T-cell (primary cell): ENCODE data around the gene XAGE3. TPM values are rescaled to one million over a fixed set of nuclear protein-coding genes. Genes with fewer than 3 reads are reported as not detected.
"Not testable (repeated sequence)": the region's sequence is repeated elsewhere in the genome, so short reads cannot be mapped to it uniquely, and the experiment has no call there.

Experiments
- ATAC-seq, 4 experiments: fragments of 200-7000 bp in 3 of 4; fragments of 150-1000 bp in 1 of 4; cut with Tn5 transposase; replicated peaks in 1 of 4; 1 replicate in 3 of 4; 2 replicates in 1 of 4; pipeline ENCODE4 v1.10.0; 2021; ENCODE audit warnings: moderate library complexity in 3 of 4, mild to moderate bottlenecking in 2 of 4, moderate number of reproducible peaks in 1 of 4
- CTCF ChIA-PET, 2 donors: fragments of 300-600 bp; sonication (Branson Sonifier 250); formaldehyde crosslinking; loops; one replicate each; lab custom pipeline; 2022; ENCODE audit warnings: antibody characterized with exemption in 2 of 2; lab: Charles Lee
- POLR2A ChIA-PET, 2 donors: fragments of 300-600 bp; sonication (Branson Sonifier 250); formaldehyde crosslinking; loops; one replicate each; lab custom pipeline; 2022; ENCODE audit warnings: antibody characterized with exemption in 2 of 2; lab: Charles Lee
- DNase-seq, 35 experiments: peaks; one replicate each; pipeline versions ENCODE4 v3.0.0 to v3.0.0-alpha.2; 2013 to 2023
- H3K27ac ChIP-seq: one replicate; pipeline ENCODE4 v1.5.1; 2013; ENCODE audit warnings: low read length
- H3K27me3 ChIP-seq, 2 experiments: replicated peaks in 1 of 2; 1 replicate in 1 of 2; 2 replicates in 1 of 2; pipeline versions ENCODE4 v1.6.1 to v1.7.0; 2013; ENCODE audit warnings: low read length in 1 of 2, mixed read lengths in 1 of 2; ENCODE audit not compliant: control insufficient read depth in 2 of 2, insufficient read depth in 2 of 2; ENCODE audit errors: extremely low read depth in 1 of 2
- H3K36me3 ChIP-seq, 2 donors: 1 replicate in 1 of 2; 2 replicates in 1 of 2; pipeline versions ENCODE4 v1.6.1 to v1.7.0; 2013; ENCODE audit warnings: low read length in 1 of 2; ENCODE audit not compliant: control insufficient read depth in 2 of 2, insufficient read depth in 1 of 2; ENCODE audit errors: extremely low read depth in 1 of 2
- H3K4me1 ChIP-seq, 2 experiments: 1 replicate in 1 of 2; 2 replicates in 1 of 2; pipeline versions ENCODE4 v1.6.1 to v1.7.0; 2013; ENCODE audit warnings: low read length in 2 of 2, mixed read lengths in 1 of 2; ENCODE audit not compliant: insufficient read depth in 2 of 2, control insufficient read depth in 1 of 2; ENCODE audit errors: extremely low read depth in 1 of 2
- H3K4me3 ChIP-seq, 2 donors: 1 replicate in 1 of 2; 2 replicates in 1 of 2; pipeline versions ENCODE4 v1.5.1 to v1.7.0; 2013; ENCODE audit warnings: mild to moderate bottlenecking in 2 of 2, low read length in 1 of 2, moderate library complexity in 1 of 2; ENCODE audit not compliant: control insufficient read depth in 1 of 2; ENCODE audit errors: extremely low read depth in 1 of 2
- H3K9me3 ChIP-seq: 2 replicates; pipeline ENCODE4 v1.7.0; 2013
- H3K27ac Mint-ChIP-seq, 2 donors: one replicate each; pipeline ENCODE4 v1.8.0; 2020 to 2021; ENCODE audit warnings: mild to moderate bottlenecking in 2 of 2, mixed read lengths in 2 of 2
- H3K27me3 Mint-ChIP-seq, 2 donors: one replicate each; pipeline ENCODE4 v1.8.0; 2021 to 2022; ENCODE audit warnings: mixed read lengths in 2 of 2
- H3K36me3 Mint-ChIP-seq: one replicate; pipeline ENCODE4 v1.8.0; 2021; ENCODE audit warnings: mixed read lengths
- H3K4me1 Mint-ChIP-seq, 3 donors: one replicate each; pipeline ENCODE4 v1.8.0; 2020 to 2022; ENCODE audit warnings: mixed read lengths in 3 of 3, mild to moderate bottlenecking in 1 of 3
- H3K4me3 Mint-ChIP-seq, 3 donors: one replicate each; pipeline ENCODE4 v1.8.0; 2020 to 2022; ENCODE audit warnings: mild to moderate bottlenecking in 3 of 3, mixed read lengths in 3 of 3, moderate library complexity in 3 of 3
- H3K9me3 Mint-ChIP-seq, 3 donors: one replicate each; pipeline ENCODE4 v1.8.0; 2020 to 2022; ENCODE audit warnings: mixed read lengths in 3 of 3
- WGBS: methylation state at CpG from one replicate; pipeline ENCODE4 v1.1.5; 2013; ENCODE audit warnings: missing lambda C conversion rate; ENCODE audit not compliant: insufficient coverage; 5-methylcytosine and 5-hydroxymethylcytosine counted together
- total RNA-seq, 35 experiments: library from RNA in 6 of 35; stranded (reverse) in 6 of 35; fragments of 120-200 nt in 1 of 35; gene quantifications; one replicate each; pipeline versions ENCODE4 v1.2.1 to v1.2.4 and lab custom pipeline; 2013 to 2026

The XAGE3 gene
- total RNA-seq, 5 donors from 2014 or later (not counting 1 experiment from before 2014, with no cell fraction given), result not detected

GRCh38 chrX:52856991-52857525 is 10.8 kb downstream of the XAGE3 start:
- H3K4me1 Mint-ChIP-seq, CTCF ChIA-PET, H3K4me3 Mint-ChIP-seq, H3K36me3 Mint-ChIP-seq, H3K27ac ChIP-seq, H3K27me3 ChIP-seq, H3K27ac Mint-ChIP-seq, H3K9me3 Mint-ChIP-seq, POLR2A ChIA-PET, H3K36me3 ChIP-seq, ATAC-seq, H3K9me3 ChIP-seq, H3K4me1 ChIP-seq, DNase-seq, H3K4me3 ChIP-seq: not testable (repeated sequence)
- no CpG with 5 or more reads among the region's 4 CpGs for WGBS
- peaks cover 10 to 37% of the 10 kb centered on the region in 2 donors for H3K27me3 Mint-ChIP-seq

DNA sequence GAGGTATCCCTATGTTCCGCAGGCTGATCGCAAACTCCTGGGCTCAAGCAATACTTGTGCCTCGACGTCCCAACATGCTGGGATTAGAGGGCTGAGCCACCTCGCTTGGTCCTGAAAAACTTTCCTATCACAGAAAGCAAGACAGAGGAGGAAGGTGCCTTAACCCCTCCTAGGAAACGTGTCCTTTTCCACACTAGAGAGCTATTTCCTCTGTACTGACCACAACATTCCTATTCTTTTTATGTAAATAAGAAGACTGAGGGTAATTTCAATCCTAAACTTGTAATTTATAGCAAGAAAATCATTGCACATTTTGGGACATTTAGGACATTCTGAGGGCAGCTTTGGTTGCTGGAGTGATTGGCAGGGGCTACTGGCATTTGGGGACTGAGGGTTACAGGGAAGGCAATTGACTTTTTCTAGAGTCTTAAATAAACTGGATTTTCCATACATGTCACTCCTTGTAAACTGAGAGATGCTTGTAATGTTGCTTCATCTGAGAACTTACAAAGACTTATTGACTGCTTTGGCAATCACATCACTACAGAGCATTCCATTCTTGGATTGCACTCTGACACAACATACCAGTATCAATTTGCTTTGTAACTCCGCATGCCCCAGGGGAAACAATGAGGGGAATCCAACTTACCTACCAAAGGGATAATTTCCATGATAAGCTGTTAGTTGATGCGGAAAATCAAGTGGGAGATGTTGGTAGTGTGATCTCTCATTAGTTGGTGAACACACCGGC is 15.6 kb downstream of the XAGE3 start:
- H3K36me3 Mint-ChIP-seq, result no peaks in the 10 kb centered on the region
- no peaks in the 10 kb centered on the region for H3K4me1 ChIP-seq
- no peaks in the 10 kb centered on the region for H3K36me3 ChIP-seq
- no peaks in the 10 kb centered on the region for H3K4me1 Mint-ChIP-seq
- ChIA-PET CTCF (interaction anchor here in 1 of 2 donors (0.5 kb wide), 1 partner anchor 1243 kb away, joined by 3 read pairs; no protein-coding TSS in a partner anchor), POLR2A (no interaction called here)
- ATAC-seq (no peak), DNase-seq (no peak)
- peaks cover 0 to 9% of the 10 kb centered on the region in 2 experiments for H3K27me3 ChIP-seq
- H3K9me3 Mint-ChIP-seq, result no peaks in the 10 kb centered on the region
- H3K4me3 Mint-ChIP-seq, result no peak overlapping the region
- no peak overlapping the region for H3K27ac ChIP-seq
- no peaks in the 10 kb centered on the region for H3K9me3 ChIP-seq
- H3K27me3 Mint-ChIP-seq, result peaks cover 16 to 49% of the 10 kb centered on the region in 2 donors
- no peak overlapping the region for H3K27ac Mint-ChIP-seq
- WGBS, result no CpG with 5 or more reads among the region's 9 CpGs
- H3K4me3 ChIP-seq, result no peak overlapping the region

DNA sequence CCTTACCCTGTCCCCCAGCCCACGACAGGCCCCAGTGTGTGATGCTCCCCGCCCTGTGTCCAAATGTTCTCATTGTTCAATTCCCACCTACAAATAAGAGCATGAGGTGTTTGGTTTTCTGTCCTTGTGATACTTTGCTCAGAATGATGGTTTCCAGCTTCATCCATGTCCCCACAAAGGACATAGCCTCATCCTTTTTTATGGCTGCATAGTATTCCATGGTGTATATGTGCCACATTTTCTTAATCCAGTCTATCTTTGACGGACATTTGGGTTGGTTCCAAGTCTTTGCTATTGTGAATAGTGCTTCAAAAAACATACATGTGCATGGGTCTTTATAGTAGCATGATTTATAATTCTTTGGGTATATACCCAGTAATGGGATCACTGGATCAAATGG is 24.3 kb downstream of the XAGE3 start:
- H3K4me1 ChIP-seq, ATAC-seq, H3K27me3 ChIP-seq, CTCF ChIA-PET, H3K36me3 Mint-ChIP-seq, DNase-seq, H3K4me3 Mint-ChIP-seq, H3K27ac Mint-ChIP-seq, H3K9me3 ChIP-seq, H3K9me3 Mint-ChIP-seq, H3K36me3 ChIP-seq, POLR2A ChIA-PET, H3K4me1 Mint-ChIP-seq, H3K4me3 ChIP-seq, H3K27ac ChIP-seq: not testable (repeated sequence)
- no CpG with 5 or more reads among the region's 3 CpGs for WGBS
- peaks cover 6 to 34% of the 10 kb centered on the region in 2 donors for H3K27me3 Mint-ChIP-seq

DNA sequence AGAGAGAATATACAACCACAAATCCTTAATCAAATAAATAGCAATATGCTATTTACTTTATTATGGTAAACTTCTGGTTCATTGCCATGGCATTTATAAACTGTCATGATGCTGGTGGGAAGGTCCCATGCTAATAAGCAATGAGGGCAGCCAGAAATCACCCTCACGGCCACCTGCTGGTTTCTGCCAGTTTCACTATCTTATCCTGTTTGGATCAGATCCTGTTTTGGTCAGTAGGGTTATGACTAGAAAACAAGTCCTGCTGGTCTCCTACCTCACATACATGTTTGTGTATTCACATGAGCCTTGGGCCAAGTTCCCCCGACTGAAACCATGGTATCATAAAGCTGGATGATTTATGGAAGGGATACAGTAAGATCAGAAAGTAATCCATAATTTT is 28.7 kb downstream of the XAGE3 start:
- DNase-seq (no peak), ATAC-seq (no peak)
- Histone ChIP-seq H3K27me3 (no peaks in the 10 kb centered on the region), H3K36me3 (no peaks in the 10 kb centered on the region), H3K4me1 (no peaks in the 10 kb centered on the region), H3K4me3 (no peak overlapping the region), H3K9me3 (no peaks in the 10 kb centered on the region), H3K27ac (no peak overlapping the region)
- Mint-ChIP-seq H3K27ac (no peak overlapping the region), H3K4me3 (no peak overlapping the region), H3K4me1 (no peaks in the 10 kb centered on the region), H3K36me3 (no peaks in the 10 kb centered on the region), H3K9me3 (no peaks in the 10 kb centered on the region), H3K27me3 (peaks cover 0 to 8% of the 10 kb centered on the region in 2 donors)
- POLR2A ChIA-PET, result no interaction called here
- no CpG with 5 or more reads among the region's 2 CpGs for WGBS
- CTCF ChIA-PET, result no interaction called here

DNA sequence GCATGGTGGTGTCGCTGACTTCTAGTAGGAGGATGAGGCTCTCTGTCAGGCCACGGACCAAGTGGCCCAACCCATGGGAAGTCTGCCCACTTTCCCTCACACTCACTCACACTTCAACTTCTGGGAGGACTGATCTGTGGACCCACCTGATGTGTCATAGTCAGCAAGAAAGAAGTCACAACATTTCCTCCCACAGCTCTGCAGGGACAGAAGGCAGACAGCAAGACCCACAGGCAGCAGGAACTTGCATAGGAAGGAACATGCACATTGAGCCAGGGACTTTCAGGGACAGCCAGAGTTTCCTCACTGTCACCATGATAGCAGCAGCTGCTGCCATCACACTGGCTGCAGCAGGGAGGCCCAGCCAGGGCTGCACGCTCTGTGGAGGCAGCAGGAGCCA is 37.3 kb downstream of the XAGE3 start:
- Mint-ChIP-seq H3K9me3 (no peaks in the 10 kb centered on the region), H3K27me3 (peaks cover 1 to 23% of the 10 kb centered on the region in 2 donors), H3K4me1 (no peaks in the 10 kb centered on the region), H3K36me3 (no peaks in the 10 kb centered on the region), H3K4me3 (no peak overlapping the region), H3K27ac (no peak overlapping the region)
- no peak for ATAC-seq
- H3K36me3 ChIP-seq, result no peaks in the 10 kb centered on the region
- 50% methylated on average over 1 of the region's 3 CpGs for WGBS
- CTCF ChIA-PET, result no interaction called here
- H3K4me3 ChIP-seq, result no peak overlapping the region
- H3K9me3 ChIP-seq, result no peaks in the 10 kb centered on the region
- POLR2A ChIA-PET, result no interaction called here
- no peaks in the 10 kb centered on the region for H3K4me1 ChIP-seq
- no peak overlapping the region for H3K27ac ChIP-seq
- peaks cover 0 to 4% of the 10 kb centered on the region in 2 experiments for H3K27me3 ChIP-seq
- DNase-seq, result no peak

- Mint-ChIP-seq H3K27me3 (peaks cover 2 to 9% of the 10 kb centered on the region in 2 donors), H3K4me1 (no peaks in the 10 kb centered on the region), H3K27ac (no peak overlapping the region), H3K9me3 (no peaks in the 10 kb centered on the region), H3K36me3 (no peaks in the 10 kb centered on the region), H3K4me3 (no peak overlapping the region)
- H3K4me3 ChIP-seq, result no peak overlapping the region
- H3K27me3 ChIP-seq, result no peaks in the 10 kb centered on the region
- DNase-seq, result no peak
- no peak for ATAC-seq
- H3K9me3 ChIP-seq, result no peaks in the 10 kb centered on the region
- H3K36me3 ChIP-seq, result no peaks in the 10 kb centered on the region
- CTCF ChIA-PET, result no interaction called here
- no peaks in the 10 kb centered on the region for H3K4me1 ChIP-seq
- H3K27ac ChIP-seq, result no peak overlapping the region
- POLR2A ChIA-PET, result no interaction called here
- WGBS, result no CpG with 5 or more reads among the region's 2 CpGs
These were observed 43.3 kb downstream of the XAGE3 start for GRCh38 chrX:52824608-52825007.
